Sigmoid colon (tissue), 4 donors: ENCODE measurements around the gene TP53BP2.

Experiments
- CTCF ChIP-seq, 4 experiments: fragments of 450-650 bp in 3 of 4; fragments of 200-600 bp in 1 of 4; IDR thresholded peaks; one replicate each; pipeline ENCODE4 v1.5.1; 2016 to 2019; ENCODE audit warnings: antibody characterized with exemption in 4 of 4, mild to moderate bottlenecking in 3 of 4, moderate library complexity in 2 of 4
- EP300 ChIP-seq, 4 donors: sonication (generic); formaldehyde crosslinking; IDR thresholded peaks; one replicate each; pipeline ENCODE4 v1.6.1; 2017; ENCODE audit warnings: antibody characterized with exemption in 4 of 4
- POLR2A ChIP-seq, 2 donors: fragments of 450-650 bp; IDR thresholded peaks; one replicate each; pipeline ENCODE4 v1.6.1; 2016; ENCODE audit warnings: antibody characterized with exemption in 2 of 2, mild to moderate bottlenecking in 2 of 2, moderate library complexity in 2 of 2
- POLR2AphosphoS5 ChIP-seq, 4 donors: sonication (generic); formaldehyde crosslinking; IDR thresholded peaks; one replicate each; pipeline ENCODE4 v1.6.1; 2017; ENCODE audit warnings: antibody characterized with exemption in 4 of 4

GRCh38 chr1:223745731-223746130 lies 100.0 kb downstream of the TP53BP2 start:
- TF ChIP-seq POLR2A (IDR thresholded peaks at IDR 0.05), result no peak
- no peak for TF ChIP-seq POLR2AphosphoS5 (IDR thresholded peaks at IDR 0.05)
- no peak for TF ChIP-seq CTCF (IDR thresholded peaks at IDR 0.05)
- no peak for TF ChIP-seq EP300 (IDR thresholded peaks at IDR 0.05)
